Fibroblast of lung (primary cell): ENCODE measurements around the gene SLC51B. TPM values are rescaled to one million over a fixed set of nuclear protein-coding genes. Genes with fewer than 3 reads are reported as not detected.
"Not testable (repeated sequence)": the region's sequence is repeated elsewhere in the genome, so short reads cannot be mapped to it uniquely, and the experiment has no call there.

Experiments used
- DNase-seq, 2 donors: peaks; one replicate each; pipeline versions ENCODE4 v3.0.0 to v3.0.0-alpha.2; 2010; ENCODE audit warnings: low read depth in 2 of 2
- H2AFZ ChIP-seq: 2 replicates; pipeline ENCODE4 v1.5.1; 2012; ENCODE audit warnings: low read length, control low read depth, inconsistent platforms
- H3K27ac ChIP-seq: 2 replicates; pipeline ENCODE4 v1.5.1; 2011; ENCODE audit warnings: low read length, control low read depth; ENCODE audit not compliant: insufficient read depth
- H3K27me3 ChIP-seq: 2 replicates; pipeline ENCODE4 v1.5.1; 2011; ENCODE audit warnings: mild to moderate bottlenecking, low read length; ENCODE audit not compliant: control insufficient read depth, insufficient read depth
- H3K36me3 ChIP-seq: 2 replicates; pipeline ENCODE4 v1.5.1; 2011; ENCODE audit warnings: low read length; ENCODE audit not compliant: control insufficient read depth, insufficient read depth
- H3K4me1 ChIP-seq: 2 replicates; pipeline ENCODE4 v1.5.1; 2011; ENCODE audit warnings: low read length; ENCODE audit not compliant: control insufficient read depth, insufficient read depth; ENCODE audit errors: extremely low read depth
- H3K4me2 ChIP-seq: 2 replicates; pipeline ENCODE4 v1.5.1; 2011; ENCODE audit warnings: low read length, control low read depth; ENCODE audit not compliant: insufficient read depth; ENCODE audit errors: extremely low read depth
- H3K4me3 ChIP-seq, 4 experiments: fragments of 200-600 bp in 1 of 4; sonication (generic) in 1 of 4; replicated peaks in 1 of 4; 2 replicates each; pipeline ENCODE4 v1.5.1; 2011 to 2016; ENCODE audit warnings: low read length in 4 of 4, low read depth in 3 of 4, mild to moderate bottlenecking in 3 of 4, control low read depth in 2 of 4, inconsistent platforms in 1 of 4, mixed read lengths in 1 of 4; ENCODE audit not compliant: insufficient read depth in 1 of 4; ENCODE audit errors: control extremely low read depth in 1 of 4
- H3K79me2 ChIP-seq: 2 replicates; pipeline ENCODE4 v1.5.1; 2012; ENCODE audit warnings: mild to moderate bottlenecking, low read length, inconsistent platforms; ENCODE audit not compliant: control insufficient read depth, insufficient read depth
- H3K9ac ChIP-seq: 2 replicates; pipeline ENCODE4 v1.5.1; 2011; ENCODE audit warnings: mild to moderate bottlenecking, low read length, control low read depth; ENCODE audit not compliant: insufficient read depth
- H3K9me3 ChIP-seq: 2 replicates; pipeline ENCODE4 v1.5.1; 2012; ENCODE audit warnings: low read depth, low read length; ENCODE audit not compliant: control insufficient read depth, insufficient read depth
- H4K20me1 ChIP-seq: 2 replicates; pipeline ENCODE4 v1.5.1; 2011; ENCODE audit warnings: low read length; ENCODE audit not compliant: control insufficient read depth, insufficient read depth; ENCODE audit errors: extremely low read depth
- EZH2 ChIP-seq: IDR thresholded peaks from 2 replicates; pipeline ENCODE4 v1.5.1; 2012; ENCODE audit warnings: low read length, control low read depth, mild to moderate bottlenecking; ENCODE audit errors: missing control alignments
- polyA plus RNA-seq, 2 donors: library from polyadenylated mRNA; depleted of rRNA in 1 of 2; stranded (reverse) in 1 of 2; unstranded in 1 of 2; fragments of >200 nt; gene quantifications; 2 replicates each; pipeline ENCODE4 v1.2.1, GENCODE V29; 2011 to 2012; ENCODE audit warnings: missing spikeins in 1 of 2
- total RNA-seq: library from RNA; depleted of rRNA; stranded (reverse); fragments of >200 nt; gene quantifications from 2 replicates; pipeline ENCODE4 v1.2.1, GENCODE V29; 2014
- TF ChIP-seq, protein P1 (sequence below), 2 donors: IDR thresholded peaks in 1 of 2; conservative IDR thresholded peaks in 1 of 2; 1 replicate in 1 of 2; 2 replicates in 1 of 2; pipeline ENCODE4 v1.5.1; 2011 to 2012; ENCODE audit warnings: low read length in 2 of 2, control low read depth in 1 of 2, inconsistent platforms in 1 of 2, low read depth in 1 of 2, mild to moderate bottlenecking in 1 of 2

SLC51B gene
- total and polyA plus RNA-seq, 2 donors (not counting 1 experiment from before 2014, with no cell fraction given): 0.66 to 0.98 TPM

DNA sequence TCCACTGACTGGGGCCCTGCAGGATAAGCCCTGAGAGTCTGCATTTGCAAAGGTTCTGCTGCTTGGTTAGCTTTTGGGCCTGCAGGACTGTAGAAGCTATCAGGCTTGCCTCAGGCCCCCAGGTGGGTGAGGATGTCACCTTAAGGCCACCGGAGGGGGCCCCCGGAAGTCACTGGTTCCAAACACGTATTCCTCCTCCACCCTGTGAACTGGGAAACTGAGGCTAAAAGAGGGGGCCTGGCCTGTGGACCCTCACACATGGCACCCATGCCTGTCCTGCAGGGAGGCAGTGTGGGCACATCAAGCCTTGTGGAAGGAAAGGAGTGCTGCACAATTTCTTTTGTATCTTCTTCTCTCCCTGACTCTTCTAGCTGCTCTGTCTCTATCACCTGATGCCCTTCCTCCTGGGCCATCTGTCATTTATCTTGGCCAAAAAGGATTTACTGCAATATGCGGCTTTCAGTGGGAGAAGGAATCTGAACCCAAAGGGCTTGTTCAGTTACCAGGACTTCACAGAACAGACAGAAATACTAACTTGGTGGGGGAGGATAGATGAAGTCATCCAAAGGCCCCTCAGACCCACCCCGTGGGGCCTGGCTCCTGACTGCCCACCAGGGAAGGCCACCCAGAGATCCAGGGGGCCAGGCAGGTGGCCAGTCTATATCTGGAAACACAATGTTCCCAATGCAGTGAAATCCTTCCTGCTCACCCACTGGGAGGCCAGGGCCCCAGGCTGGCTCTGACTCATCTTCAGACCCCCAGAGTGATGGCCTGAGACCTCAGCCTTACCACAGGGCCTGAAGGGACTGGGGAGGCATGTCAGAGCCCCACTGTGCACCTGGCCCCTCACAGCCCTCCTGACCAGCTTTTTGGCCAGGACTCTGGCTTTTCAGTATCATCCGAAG is 51.5 kb downstream of the SLC51B start:
- no peak overlapping the region for H3K4me3 ChIP-seq
- no peaks in the 10 kb centered on the region for H3K27me3 ChIP-seq
- H3K79me2 ChIP-seq: no peaks in the 10 kb centered on the region
- H3K4me1 ChIP-seq: no peaks in the 10 kb centered on the region
- TF ChIP-seq, protein P1, sequence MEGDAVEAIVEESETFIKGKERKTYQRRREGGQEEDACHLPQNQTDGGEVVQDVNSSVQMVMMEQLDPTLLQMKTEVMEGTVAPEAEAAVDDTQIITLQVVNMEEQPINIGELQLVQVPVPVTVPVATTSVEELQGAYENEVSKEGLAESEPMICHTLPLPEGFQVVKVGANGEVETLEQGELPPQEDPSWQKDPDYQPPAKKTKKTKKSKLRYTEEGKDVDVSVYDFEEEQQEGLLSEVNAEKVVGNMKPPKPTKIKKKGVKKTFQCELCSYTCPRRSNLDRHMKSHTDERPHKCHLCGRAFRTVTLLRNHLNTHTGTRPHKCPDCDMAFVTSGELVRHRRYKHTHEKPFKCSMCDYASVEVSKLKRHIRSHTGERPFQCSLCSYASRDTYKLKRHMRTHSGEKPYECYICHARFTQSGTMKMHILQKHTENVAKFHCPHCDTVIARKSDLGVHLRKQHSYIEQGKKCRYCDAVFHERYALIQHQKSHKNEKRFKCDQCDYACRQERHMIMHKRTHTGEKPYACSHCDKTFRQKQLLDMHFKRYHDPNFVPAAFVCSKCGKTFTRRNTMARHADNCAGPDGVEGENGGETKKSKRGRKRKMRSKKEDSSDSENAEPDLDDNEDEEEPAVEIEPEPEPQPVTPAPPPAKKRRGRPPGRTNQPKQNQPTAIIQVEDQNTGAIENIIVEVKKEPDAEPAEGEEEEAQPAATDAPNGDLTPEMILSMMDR (conservative IDR thresholded peaks at IDR 0.05 in 1 of 2, IDR thresholded peaks at IDR 0.05 in 1 of 2; ENCODE audit: low read depth in 1 of 2, low read length in 2 of 2): no peak
- no peak for TF ChIP-seq EZH2
- no peak overlapping the region for H3K27ac ChIP-seq
- no peaks in the 10 kb centered on the region for H4K20me1 ChIP-seq
- no peak overlapping the region for H3K4me2 ChIP-seq
- DNase-seq: no peak
- no peak overlapping the region for H2AFZ ChIP-seq
- peaks cover 5% of the 10 kb centered on the region for H3K36me3 ChIP-seq
- H3K9me3 ChIP-seq: no peaks in the 10 kb centered on the region
- H3K9ac ChIP-seq: no peak overlapping the region

DNA sequence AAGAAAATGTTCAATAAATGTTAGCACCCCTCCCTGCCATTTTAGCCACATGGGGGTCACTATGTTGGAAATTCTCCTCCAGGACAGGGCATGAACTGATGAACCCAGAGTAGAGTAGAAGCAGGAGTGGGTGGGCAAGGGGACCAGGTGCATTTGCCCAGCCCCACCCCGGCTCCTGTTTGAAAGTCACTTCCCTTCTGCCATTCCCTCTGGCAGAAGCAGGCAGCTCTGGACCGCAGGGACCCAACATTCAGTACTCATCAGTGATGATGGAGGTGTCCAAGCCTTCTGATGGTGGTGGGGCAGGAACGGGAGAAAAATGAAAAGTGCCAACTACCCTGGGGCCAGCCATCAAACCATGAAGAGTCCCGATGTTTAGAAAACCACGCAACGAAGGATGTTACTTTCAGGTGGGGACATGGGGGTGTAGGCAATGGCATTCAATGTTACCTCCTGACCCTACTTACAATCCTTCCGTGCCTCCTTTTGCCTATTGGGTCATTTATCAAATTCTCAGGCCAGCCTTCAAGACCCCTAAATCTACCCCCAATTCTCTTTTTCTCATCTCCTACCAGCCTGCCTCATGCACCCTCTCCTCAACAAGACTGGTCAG is 52.6 kb downstream of the SLC51B start:
- H3K27me3 ChIP-seq: no peaks in the 10 kb centered on the region
- no peaks in the 10 kb centered on the region for H4K20me1 ChIP-seq
- no peak overlapping the region for H2AFZ ChIP-seq
- no peaks in the 10 kb centered on the region for H3K9me3 ChIP-seq
- H3K9ac ChIP-seq: no peak overlapping the region
- no peaks in the 10 kb centered on the region for H3K79me2 ChIP-seq
- DNase-seq: no peak
- H3K4me3 ChIP-seq: no peak overlapping the region
- no peak overlapping the region for H3K27ac ChIP-seq
- H3K4me2 ChIP-seq: no peak overlapping the region
- H3K36me3 ChIP-seq: peaks cover 7% of the 10 kb centered on the region
- TF ChIP-seq, protein P1 (conservative IDR thresholded peaks at IDR 0.05 in 1 of 2, IDR thresholded peaks at IDR 0.05 in 1 of 2; ENCODE audit: low read depth in 1 of 2, low read length in 2 of 2): no peak
- no peak for TF ChIP-seq EZH2
- H3K4me1 ChIP-seq: no peaks in the 10 kb centered on the region

DNA sequence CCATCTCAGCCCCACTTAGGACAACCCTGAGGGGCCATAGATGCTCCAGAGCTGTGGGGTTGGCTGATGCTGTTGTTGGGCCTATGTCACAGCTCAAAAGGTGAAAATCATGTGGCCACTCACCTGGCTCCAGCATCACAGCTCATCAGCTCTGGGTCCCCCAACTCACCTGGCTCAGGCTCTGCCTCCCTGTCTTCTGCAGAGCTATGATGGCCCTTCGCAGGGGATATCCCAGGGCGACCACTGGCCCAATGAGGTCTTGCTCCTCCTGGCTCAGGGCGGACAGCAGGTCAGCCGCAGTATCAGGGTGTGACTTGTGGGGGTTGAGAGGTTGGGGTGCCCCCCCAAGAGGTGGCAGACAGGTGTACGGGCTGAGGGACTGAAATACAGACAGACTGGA is 54.1 kb downstream of the SLC51B start:
- no peak overlapping the region for H2AFZ ChIP-seq
- H3K4me1 ChIP-seq: no peaks in the 10 kb centered on the region

DNA sequence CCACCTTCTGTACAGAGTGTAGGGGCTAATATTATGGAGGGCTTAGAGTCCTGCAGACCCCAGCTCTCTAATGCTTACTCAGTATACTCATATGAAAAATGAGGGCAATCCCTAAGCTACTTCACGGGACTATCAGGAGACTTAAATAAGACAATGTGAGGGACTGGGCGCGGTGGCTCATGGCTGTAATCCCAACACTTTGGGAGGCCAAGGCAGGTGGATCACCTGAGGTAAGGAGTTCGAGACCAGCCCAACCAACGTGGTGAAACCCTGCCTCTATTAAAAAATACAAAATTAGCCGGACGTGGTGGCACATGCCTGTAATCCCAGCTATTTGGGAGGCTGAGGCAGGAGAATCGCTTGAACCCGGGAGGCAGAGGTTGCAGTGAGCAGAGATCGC is 54.6 kb downstream of the SLC51B start:
- not testable (repeated sequence) for H3K9me3 ChIP-seq, H3K9ac ChIP-seq, H3K4me3 ChIP-seq, H3K27ac ChIP-seq, H3K79me2 ChIP-seq, H3K36me3 ChIP-seq, H3K4me1 ChIP-seq, H2AFZ ChIP-seq, H3K27me3 ChIP-seq, H3K4me2 ChIP-seq, H4K20me1 ChIP-seq, DNase-seq

More for the DNA sequence above, 54.1 kb downstream of the SLC51B start:
- DNase-seq: no peak
- H3K4me2 ChIP-seq: no peak overlapping the region
- no peaks in the 10 kb centered on the region for H3K9me3 ChIP-seq
- TF ChIP-seq EZH2: no peak
- TF ChIP-seq, protein P1 (conservative IDR thresholded peaks at IDR 0.05 in 1 of 2, IDR thresholded peaks at IDR 0.05 in 1 of 2; ENCODE audit: low read depth in 1 of 2, low read length in 2 of 2): no peak
- no peak overlapping the region for H3K4me3 ChIP-seq
- H3K27ac ChIP-seq: no peak overlapping the region
- no peaks in the 10 kb centered on the region for H3K79me2 ChIP-seq
- no peaks in the 10 kb centered on the region for H3K27me3 ChIP-seq
- H3K36me3 ChIP-seq: peaks cover 7% of the 10 kb centered on the region
- no peaks in the 10 kb centered on the region for H4K20me1 ChIP-seq
- no peak overlapping the region for H3K9ac ChIP-seq
